ENCODE data around the gene SVIL. TPM values are rescaled to one million over a fixed set of nuclear protein-coding genes. Genes with fewer than 3 reads are reported as not detected.

The SVIL gene
- polyA plus RNA-seq, 1 experiment, result 47.9 TPM

DNA sequence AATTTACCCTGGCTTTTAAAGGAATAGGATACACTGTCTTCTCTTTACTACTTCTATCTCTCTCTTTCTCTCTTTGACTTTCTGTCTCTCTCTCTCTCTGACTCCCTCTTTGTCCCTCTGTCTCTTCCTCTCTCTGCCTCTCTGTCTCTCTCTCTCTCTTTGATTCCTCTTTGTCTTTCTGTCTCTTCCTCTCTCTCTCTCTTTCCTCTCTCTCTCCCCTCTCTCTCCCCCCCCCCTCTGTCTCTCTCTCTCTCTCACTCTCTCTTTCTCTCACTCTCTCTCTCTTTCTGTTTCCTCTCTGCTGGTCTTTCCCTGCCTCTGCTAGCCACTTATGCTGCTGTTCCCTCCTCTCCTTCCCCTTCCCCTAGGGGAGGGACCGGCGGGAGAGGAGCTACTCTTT, 196.9 kb downstream of the SVIL start:
- POLR2A ChIA-PET, result no interaction called here
- H3K27ac ChIP-seq (ENCODE audit: low read depth, low read length), result no peak overlapping the region
- CTCF ChIA-PET, result interaction anchor here (1.3 kb wide), 1 partner anchor 12 kb away, joined by 3 read pairs; no protein-coding TSS in a partner anchor
- H3K4me3 ChIP-seq (ENCODE audit: low read depth, low read length), result no peak overlapping the region
- no peak for DNase-seq (ENCODE audit: low read depth, low spot score)
- peaks cover 16% of the 10 kb centered on the region for H3K9me3 ChIP-seq (ENCODE audit: control insufficient read depth, insufficient read depth, low read length)
- H3K27me3 ChIP-seq (ENCODE audit: control insufficient read depth, insufficient read depth, low read length), result no peaks in the 10 kb centered on the region
- TF ChIP-seq, protein P1, sequence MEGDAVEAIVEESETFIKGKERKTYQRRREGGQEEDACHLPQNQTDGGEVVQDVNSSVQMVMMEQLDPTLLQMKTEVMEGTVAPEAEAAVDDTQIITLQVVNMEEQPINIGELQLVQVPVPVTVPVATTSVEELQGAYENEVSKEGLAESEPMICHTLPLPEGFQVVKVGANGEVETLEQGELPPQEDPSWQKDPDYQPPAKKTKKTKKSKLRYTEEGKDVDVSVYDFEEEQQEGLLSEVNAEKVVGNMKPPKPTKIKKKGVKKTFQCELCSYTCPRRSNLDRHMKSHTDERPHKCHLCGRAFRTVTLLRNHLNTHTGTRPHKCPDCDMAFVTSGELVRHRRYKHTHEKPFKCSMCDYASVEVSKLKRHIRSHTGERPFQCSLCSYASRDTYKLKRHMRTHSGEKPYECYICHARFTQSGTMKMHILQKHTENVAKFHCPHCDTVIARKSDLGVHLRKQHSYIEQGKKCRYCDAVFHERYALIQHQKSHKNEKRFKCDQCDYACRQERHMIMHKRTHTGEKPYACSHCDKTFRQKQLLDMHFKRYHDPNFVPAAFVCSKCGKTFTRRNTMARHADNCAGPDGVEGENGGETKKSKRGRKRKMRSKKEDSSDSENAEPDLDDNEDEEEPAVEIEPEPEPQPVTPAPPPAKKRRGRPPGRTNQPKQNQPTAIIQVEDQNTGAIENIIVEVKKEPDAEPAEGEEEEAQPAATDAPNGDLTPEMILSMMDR (IDR thresholded peaks at IDR 0.05; ENCODE audit: low read depth, low read length), result no peak

DNA sequence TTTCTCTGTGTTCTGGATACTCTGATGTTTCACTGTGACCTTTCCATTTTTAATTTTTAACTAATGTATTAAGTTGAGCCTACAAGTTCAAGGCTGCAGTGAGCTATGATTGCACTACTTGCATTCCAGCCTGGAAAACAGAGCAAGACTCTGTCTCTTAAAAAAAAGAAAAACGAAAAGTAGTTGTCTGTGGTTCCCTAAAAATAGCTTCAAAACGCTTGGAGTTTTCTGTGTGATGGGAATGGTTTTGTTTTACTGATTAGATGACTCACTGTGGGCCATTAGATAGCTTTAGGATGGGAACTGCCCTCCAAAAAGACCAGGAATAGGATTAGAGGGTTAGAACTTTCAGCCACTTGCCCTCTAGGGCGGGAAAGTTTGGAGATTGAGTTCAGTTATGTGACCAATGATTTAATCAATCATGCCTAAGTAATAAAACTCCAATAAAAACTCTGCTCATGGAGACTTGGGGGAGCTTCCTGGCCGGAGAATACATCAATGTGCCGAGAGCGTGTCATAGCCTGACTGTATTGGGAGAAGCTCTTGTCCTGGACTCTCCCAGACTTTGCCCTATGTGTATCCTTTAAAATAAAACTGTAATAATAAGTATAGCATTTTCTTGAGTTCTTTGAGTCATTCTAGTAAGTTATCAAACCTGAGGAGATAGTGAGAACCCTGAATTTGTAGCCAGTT, 198.8 kb downstream of the SVIL start:
- H3K27ac ChIP-seq (ENCODE audit: low read depth, low read length), result no peak overlapping the region
- TF ChIP-seq, protein P1 (IDR thresholded peaks at IDR 0.05; ENCODE audit: low read depth, low read length), result no peak
- no peak overlapping the region for H3K4me3 ChIP-seq (ENCODE audit: low read depth, low read length)
- ChIA-PET CTCF (interaction anchor here (0.8 to 1.7 kb wide), 3 partner anchors 10 to 100 kb away, joined by 3 to 6 read pairs (median 3); no protein-coding TSS in a partner anchor), POLR2A (no interaction called here)
- H3K9me3 ChIP-seq (ENCODE audit: control insufficient read depth, insufficient read depth, low read length), result peaks cover 16% of the 10 kb centered on the region
- no peak for DNase-seq (ENCODE audit: low read depth, low spot score)
- H3K27me3 ChIP-seq (ENCODE audit: control insufficient read depth, insufficient read depth, low read length), result no peaks in the 10 kb centered on the region

DNA sequence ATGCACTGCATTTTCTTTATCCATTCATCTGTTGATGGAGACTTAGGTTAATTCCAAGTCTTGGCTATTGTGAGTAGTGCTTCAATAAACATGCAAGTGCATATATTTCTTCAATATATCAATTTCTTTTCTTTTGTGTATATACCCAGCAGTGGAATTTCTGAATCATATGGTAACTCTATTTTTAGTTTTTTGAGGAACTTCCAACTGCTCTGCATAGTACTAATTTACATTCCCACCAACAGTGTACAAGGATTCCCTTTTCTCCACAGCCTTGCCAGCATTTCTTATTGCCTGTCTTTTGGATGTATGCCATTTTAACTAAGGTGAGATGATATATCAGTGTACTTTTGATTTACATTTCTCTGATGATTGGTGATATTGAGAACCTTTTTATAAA, 200.7 kb downstream of the SVIL start:
- no peak overlapping the region for H3K4me3 ChIP-seq (ENCODE audit: low read depth, low read length)
- no peak overlapping the region for H3K27ac ChIP-seq (ENCODE audit: low read depth, low read length)
- H3K27me3 ChIP-seq (ENCODE audit: control insufficient read depth, insufficient read depth, low read length), result no peaks in the 10 kb centered on the region
- peaks cover 13% of the 10 kb centered on the region for H3K9me3 ChIP-seq (ENCODE audit: control insufficient read depth, insufficient read depth, low read length)
- DNase-seq (ENCODE audit: low read depth, low spot score), result no peak
- ChIA-PET POLR2A (no interaction called here), CTCF (no interaction called here)
- TF ChIP-seq, protein P1 (IDR thresholded peaks at IDR 0.05; ENCODE audit: low read depth, low read length), result no peak

DNA sequence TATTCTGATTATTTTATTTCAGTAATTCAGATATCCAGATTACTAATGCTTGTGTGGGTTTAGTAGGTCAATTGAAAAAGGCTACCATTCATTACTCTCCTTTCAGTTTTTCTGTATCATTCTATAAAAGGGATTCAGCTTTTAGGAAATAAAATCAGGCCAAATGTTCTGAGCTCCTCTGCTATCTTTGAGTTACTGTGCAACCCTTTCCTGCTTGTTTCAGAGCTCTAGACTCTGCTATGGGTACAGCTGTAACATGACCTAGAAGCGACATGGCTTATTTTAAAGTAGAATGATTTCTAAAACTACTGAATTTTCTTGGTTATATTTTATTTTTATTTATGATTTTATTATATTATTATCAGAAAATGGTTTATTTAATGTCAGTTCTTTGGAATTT, 203.1 kb downstream of the SVIL start:
- no peaks in the 10 kb centered on the region for H3K27me3 ChIP-seq (ENCODE audit: control insufficient read depth, insufficient read depth, low read length)
- TF ChIP-seq, protein P1 (IDR thresholded peaks at IDR 0.05; ENCODE audit: low read depth, low read length), result no peak
- DNase-seq (ENCODE audit: low read depth, low spot score), result no peak
- no peak overlapping the region for H3K27ac ChIP-seq (ENCODE audit: low read depth, low read length)
- no peak overlapping the region for H3K4me3 ChIP-seq (ENCODE audit: low read depth, low read length)
- ChIA-PET POLR2A (no interaction called here), CTCF (interaction anchor here (0.6 kb wide), 1 partner anchor 54 kb away, joined by 5 read pairs; no protein-coding TSS in a partner anchor)
- no peaks in the 10 kb centered on the region for H3K9me3 ChIP-seq (ENCODE audit: control insufficient read depth, insufficient read depth, low read length)

DNA sequence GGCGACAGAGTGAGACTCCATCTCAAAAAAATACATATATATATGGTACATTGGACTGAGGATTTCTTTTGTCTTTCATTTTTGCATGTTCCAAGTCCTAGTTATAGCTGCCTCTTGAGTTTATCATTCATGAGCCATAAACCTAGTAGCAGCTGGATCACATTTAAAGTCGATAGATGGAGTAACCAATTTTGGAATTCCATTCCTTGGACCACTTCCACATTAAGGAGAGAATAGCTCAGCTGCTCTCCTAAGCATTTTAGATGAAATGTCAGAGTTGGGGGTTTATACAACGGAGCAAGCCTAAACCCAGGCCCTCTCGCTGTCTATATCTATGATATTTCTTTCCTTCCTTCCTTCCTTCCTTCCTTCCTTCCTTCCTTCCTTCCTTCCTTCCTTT, 204.7 kb downstream of the SVIL start:
- Histone ChIP-seq H3K4me3 (ENCODE audit: low read depth, low read length) (no peak overlapping the region), H3K9me3 (ENCODE audit: control insufficient read depth, insufficient read depth, low read length) (no peaks in the 10 kb centered on the region), H3K27ac (ENCODE audit: low read depth, low read length) (no peak overlapping the region), H3K27me3 (ENCODE audit: control insufficient read depth, insufficient read depth, low read length) (no peaks in the 10 kb centered on the region)
- DNase-seq (ENCODE audit: low read depth, low spot score), result no peak
- ChIA-PET POLR2A (no interaction called here), CTCF (interaction anchor here (1.1 to 1.5 kb wide), 2 partner anchors 10 to 38 kb away, joined by 3 read pairs; no protein-coding TSS in a partner anchor)
- TF ChIP-seq, protein P1 (IDR thresholded peaks at IDR 0.05; ENCODE audit: low read depth, low read length), result no peak

Data from AG04450 (cell line).